DND-41 (cell line): ENCODE results near the gene HADHA.
A peak's percentile ranks its signal among the peaks of the same experiment; 100 is the strongest.

ENCODE experiments used
- ATAC-seq: fragments of 200-7000 bp; cut with Tn5 transposase; 3 replicates; pipeline ENCODE4 v1.9.1; 2021; ENCODE audit warnings: low read depth; ENCODE audit not compliant: insufficient read depth
- DNase-seq: peaks from one replicate; pipeline ENCODE4 v3.0.0-alpha.2; 2020
- H2AFZ ChIP-seq: 2 replicates; pipeline ENCODE4 v1.6.0; 2012; ENCODE audit warnings: low read depth, low read length
- H3K27ac ChIP-seq: 2 replicates; pipeline ENCODE4 v1.5.1; 2012; ENCODE audit warnings: low read length, inconsistent platforms
- H3K27me3 ChIP-seq: fragments of 200-600 bp; sonication (generic); 2 replicates; pipeline ENCODE4 v1.6.0; 2012; ENCODE audit warnings: low read length, mild to moderate bottlenecking, inconsistent platforms; ENCODE audit not compliant: insufficient read depth, poor library complexity
- H3K36me3 ChIP-seq: 2 replicates; pipeline ENCODE4 v1.5.1; 2012; ENCODE audit warnings: low read length, inconsistent platforms; ENCODE audit not compliant: insufficient read depth
- H3K4me1 ChIP-seq: 2 replicates; pipeline ENCODE4 v1.5.1; 2012; ENCODE audit warnings: mild to moderate bottlenecking, low read length; ENCODE audit not compliant: insufficient read depth
- H3K4me2 ChIP-seq: 2 replicates; pipeline ENCODE4 v1.6.0; 2012; ENCODE audit warnings: mild to moderate bottlenecking, moderate library complexity, low read length, inconsistent platforms; ENCODE audit not compliant: insufficient read depth
- H3K4me3 ChIP-seq, 2 experiments: fragments of 200-600 bp in 1 of 2; shearing (Covaris generic) in 1 of 2; 2 replicates each; pipeline ENCODE4 v1.5.1; 2012 to 2016; ENCODE audit warnings: inconsistent platforms in 2 of 2, low read length in 2 of 2, mild to moderate bottlenecking in 2 of 2, low read depth in 1 of 2, moderate library complexity in 1 of 2
- H3K79me2 ChIP-seq: 2 replicates; pipeline ENCODE4 v1.6.0; 2012; ENCODE audit warnings: low read length, inconsistent platforms; ENCODE audit not compliant: insufficient read depth
- H3K9ac ChIP-seq: 2 replicates; pipeline ENCODE4 v1.6.0; 2012; ENCODE audit warnings: low read depth, mild to moderate bottlenecking, inconsistent platforms, low read length, moderate library complexity
- H3K9me3 ChIP-seq: 2 replicates; pipeline ENCODE4 v1.5.1; 2012; ENCODE audit warnings: low read length, moderate library complexity, mild to moderate bottlenecking, inconsistent platforms; ENCODE audit not compliant: insufficient read depth, severe bottlenecking
- H4K20me1 ChIP-seq: 2 replicates; pipeline ENCODE4 v1.6.0; 2012; ENCODE audit warnings: low read length; ENCODE audit not compliant: insufficient read depth
- CTCF ChIP-seq: IDR thresholded peaks from 2 replicates; pipeline ENCODE4 v1.5.1; 2012; ENCODE audit warnings: borderline replicate concordance, low read length, moderate library complexity, mild to moderate bottlenecking; ENCODE audit not compliant: poor library complexity, severe bottlenecking; ENCODE audit errors: extremely low read depth
- EZH2 ChIP-seq: IDR thresholded peaks from 3 replicates; pipeline ENCODE4 v1.6.1; 2012; ENCODE audit warnings: borderline replicate concordance, low read depth, mild to moderate bottlenecking, moderate library complexity, low read length, inconsistent platforms; ENCODE audit not compliant: severe bottlenecking

HADHA gene

GRCh38 chr2:26249625-26250024 is 5.2 kb upstream of the HADHA start:
- Histone ChIP-seq H3K9ac (no peak overlapping the region), H3K4me3 (no peak overlapping the region), H3K9me3 (no peaks in the 10 kb centered on the region), H3K79me2 (peaks cover 91% of the 10 kb centered on the region), H3K4me2 (no peak overlapping the region), H2AFZ (no peak overlapping the region), H3K36me3 (no peaks in the 10 kb centered on the region), H3K27ac (no peak overlapping the region), H3K27me3 (no peaks in the 10 kb centered on the region), H3K4me1 (peaks cover 22% of the 10 kb centered on the region), H4K20me1 (peaks cover 16% of the 10 kb centered on the region; the same call in 1 of the 2 replicates)
- DNase-seq (no peak), ATAC-seq (no peak)
- TF ChIP-seq EZH2 (no peak), CTCF (no peak)

- Histone ChIP-seq H3K9me3 (no peaks in the 10 kb centered on the region), H3K4me2 (peak overlapping the region; percentile 95), H3K79me2 (peaks cover 100% of the 10 kb centered on the region), H2AFZ (no peak overlapping the region), H3K9ac (peak overlapping the region; percentile 79; the same call in 1 of the 2 replicates), H3K4me3 (0 out of 4 replicates have a peak overlapping the region, but pooled peaks of 1 of the 2 experiments have one; percentile 21), H4K20me1 (peaks cover 10% of the 10 kb centered on the region; the same call in 1 of the 2 replicates), H3K4me1 (peaks cover 30% of the 10 kb centered on the region), H3K27ac (0 out of 2 replicates have a peak overlapping the region, but pooled peaks have one; percentile 14), H3K36me3 (no peaks in the 10 kb centered on the region), H3K27me3 (no peaks in the 10 kb centered on the region)
- TF ChIP-seq EZH2 (no peak), CTCF (no peak)
- ATAC-seq (no peak), DNase-seq (peak; percentile 26)
Observed at GRCh38 chr2:26246818-26247217, 2.4 kb upstream of the HADHA start.

GRCh38 chr2:26245810-26246209 is 1.4 kb upstream of the HADHA start:
- no peak for ATAC-seq

More at GRCh38 chr2:26245810-26246209, 1.4 kb upstream of the HADHA start:
- H2AFZ ChIP-seq = peak overlapping the region; percentile 77
- H3K9me3 ChIP-seq = no peaks in the 10 kb centered on the region
- TF ChIP-seq CTCF (no peak), EZH2 (no peak)
- no peaks in the 10 kb centered on the region for H3K27me3 ChIP-seq
- peak overlapping the region; percentile 95 for H3K4me2 ChIP-seq
- peak overlapping the region; percentile 79 for H3K9ac ChIP-seq
- DNase-seq = no peak
- peak overlapping the region; percentile 97 for H3K27ac ChIP-seq
- no peaks in the 10 kb centered on the region for H3K36me3 ChIP-seq
- H3K4me1 ChIP-seq = peaks cover 34% of the 10 kb centered on the region
- peak overlapping the region; percentile 58 to 69; a peak in 3 of 4 replicates for H3K4me3 ChIP-seq
- peaks cover 6% of the 10 kb centered on the region; the same call in 1 of the 2 replicates for H4K20me1 ChIP-seq
- H3K79me2 ChIP-seq = peaks cover 100% of the 10 kb centered on the region
